ENCODE measurements around the gene SPECC1L. TPM values are rescaled to one million over a fixed set of nuclear protein-coding genes. Genes with fewer than 3 reads are reported as not detected.

SPECC1L gene
- total and polyA plus RNA-seq, 10 of the 15 experiments (the other 5 are each of a cell fraction or from before 2014, with no cell fraction given): 1.9 to 40.6 (median 19.1) TPM

DNA sequence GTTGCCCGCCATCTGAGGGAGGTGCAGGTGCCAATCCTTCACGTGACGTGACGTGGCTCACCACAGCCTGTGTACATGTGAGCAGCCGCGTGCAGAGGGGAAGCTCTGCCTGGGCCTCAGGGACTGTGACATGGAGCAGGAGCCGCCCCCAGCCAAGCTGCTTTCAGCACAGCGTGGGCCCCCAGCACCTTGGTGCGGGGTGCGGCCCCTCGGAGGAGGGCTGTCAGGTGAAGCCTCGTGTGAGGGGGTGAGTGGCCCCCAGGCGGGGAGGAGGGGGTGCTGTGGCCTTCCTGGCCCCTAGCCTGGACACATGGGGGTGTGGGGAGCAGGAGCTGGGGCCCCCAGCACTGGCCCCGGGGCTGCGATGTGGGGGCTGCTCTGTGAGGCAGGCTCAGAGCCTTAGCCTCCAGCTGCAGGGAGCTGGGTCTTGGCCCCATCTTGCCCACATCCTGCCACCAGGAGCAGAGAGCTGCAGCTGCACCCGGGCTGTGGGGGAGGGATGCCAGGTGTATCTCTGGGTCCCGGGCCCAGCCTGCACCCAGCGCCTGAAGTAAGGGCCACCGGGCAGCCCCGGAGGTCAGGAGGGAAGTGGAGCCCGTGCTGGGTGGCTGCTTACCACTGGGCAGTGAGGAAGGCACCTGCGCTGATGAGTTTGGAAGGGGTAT lies 157.0 kb downstream of the SPECC1L start, which contains the start of gene ADORA2A (continued):
- TF ChIP-seq PAX5 (IDR thresholded peaks at IDR 0.05; ENCODE audit: borderline replicate concordance, low read depth, low read length) (peak; percentile 49; the same call in 1 of the 2 replicates), ZNF274 (IDR thresholded peaks at IDR 0.05; ENCODE audit: insufficient read depth, insufficient read length) (no peak), ASH2L (IDR thresholded peaks at IDR 0.05; ENCODE audit: borderline replicate concordance, low read depth) (peak; percentile 78; the same call in 1 of the 2 replicates), EP300 (IDR thresholded peaks at IDR 0.05; ENCODE audit: borderline replicate concordance in 1 of 2, control insufficient read depth in 1 of 2, low read depth in 2 of 2, low read length in 2 of 2) (peak in 1 of 2 experiments; percentile 38; a peak in 1 of 4 replicates), MTA3 (IDR thresholded peaks at IDR 0.05; ENCODE audit: borderline replicate concordance, low read length) (no peak), GATAD2B (conservative IDR thresholded peaks at IDR 0.05; ENCODE audit: low read depth) (peak; percentile 37), IKZF2 (IDR thresholded peaks at IDR 0.05) (peak in 1 of 2 experiments; percentile 44; a peak in 3 of 4 replicates), NR2C2 (IDR thresholded peaks at IDR 0.05; ENCODE audit: borderline replicate concordance, control insufficient read depth, insufficient read length, low read depth) (no peak), RAD21 (IDR thresholded peaks at IDR 0.05; ENCODE audit: insufficient read depth, low read depth, low read length) (no peak), JUNB (IDR thresholded peaks at IDR 0.05) (no peak), ZSCAN29 (IDR thresholded peaks at IDR 0.05) (no peak), NFXL1 (IDR thresholded peaks at IDR 0.05; ENCODE audit: borderline replicate concordance) (no peak), ESRRA (IDR thresholded peaks at IDR 0.05; ENCODE audit: low read length) (no peak), CHD1 (IDR thresholded peaks at IDR 0.05; ENCODE audit: low read depth, low read length) (0 out of 2 replicates have a peak, but pooled peaks have one; percentile 37), RB1 (IDR thresholded peaks at IDR 0.05; ENCODE audit: borderline replicate concordance) (no peak), SUZ12 (IDR thresholded peaks at IDR 0.05; ENCODE audit: unreplicated experiment) (no peak), NFYB (IDR thresholded peaks at IDR 0.05; ENCODE audit: insufficient read depth, low read depth, low read length) (no peak), MTA2 (IDR thresholded peaks at IDR 0.05; ENCODE audit: low read depth) (peak; percentile 43; the same call in 1 of the 2 replicates), CBFB (IDR thresholded peaks at IDR 0.05; ENCODE audit: low read depth) (no peak), CHD2 (IDR thresholded peaks at IDR 0.05; ENCODE audit: borderline replicate concordance, low read depth, low read length) (peak; percentile 75)
- TF ChIP-seq, protein P1, sequence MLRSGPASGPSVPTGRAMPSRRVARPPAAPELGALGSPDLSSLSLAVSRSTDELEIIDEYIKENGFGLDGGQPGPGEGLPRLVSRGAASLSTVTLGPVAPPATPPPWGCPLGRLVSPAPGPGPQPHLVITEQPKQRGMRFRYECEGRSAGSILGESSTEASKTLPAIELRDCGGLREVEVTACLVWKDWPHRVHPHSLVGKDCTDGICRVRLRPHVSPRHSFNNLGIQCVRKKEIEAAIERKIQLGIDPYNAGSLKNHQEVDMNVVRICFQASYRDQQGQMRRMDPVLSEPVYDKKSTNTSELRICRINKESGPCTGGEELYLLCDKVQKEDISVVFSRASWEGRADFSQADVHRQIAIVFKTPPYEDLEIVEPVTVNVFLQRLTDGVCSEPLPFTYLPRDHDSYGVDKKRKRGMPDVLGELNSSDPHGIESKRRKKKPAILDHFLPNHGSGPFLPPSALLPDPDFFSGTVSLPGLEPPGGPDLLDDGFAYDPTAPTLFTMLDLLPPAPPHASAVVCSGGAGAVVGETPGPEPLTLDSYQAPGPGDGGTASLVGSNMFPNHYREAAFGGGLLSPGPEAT (IDR thresholded peaks at IDR 0.05; ENCODE audit: low read depth): peak; percentile 60; the same call in 1 of the 2 replicates
- TF ChIP-seq, protein P2, sequence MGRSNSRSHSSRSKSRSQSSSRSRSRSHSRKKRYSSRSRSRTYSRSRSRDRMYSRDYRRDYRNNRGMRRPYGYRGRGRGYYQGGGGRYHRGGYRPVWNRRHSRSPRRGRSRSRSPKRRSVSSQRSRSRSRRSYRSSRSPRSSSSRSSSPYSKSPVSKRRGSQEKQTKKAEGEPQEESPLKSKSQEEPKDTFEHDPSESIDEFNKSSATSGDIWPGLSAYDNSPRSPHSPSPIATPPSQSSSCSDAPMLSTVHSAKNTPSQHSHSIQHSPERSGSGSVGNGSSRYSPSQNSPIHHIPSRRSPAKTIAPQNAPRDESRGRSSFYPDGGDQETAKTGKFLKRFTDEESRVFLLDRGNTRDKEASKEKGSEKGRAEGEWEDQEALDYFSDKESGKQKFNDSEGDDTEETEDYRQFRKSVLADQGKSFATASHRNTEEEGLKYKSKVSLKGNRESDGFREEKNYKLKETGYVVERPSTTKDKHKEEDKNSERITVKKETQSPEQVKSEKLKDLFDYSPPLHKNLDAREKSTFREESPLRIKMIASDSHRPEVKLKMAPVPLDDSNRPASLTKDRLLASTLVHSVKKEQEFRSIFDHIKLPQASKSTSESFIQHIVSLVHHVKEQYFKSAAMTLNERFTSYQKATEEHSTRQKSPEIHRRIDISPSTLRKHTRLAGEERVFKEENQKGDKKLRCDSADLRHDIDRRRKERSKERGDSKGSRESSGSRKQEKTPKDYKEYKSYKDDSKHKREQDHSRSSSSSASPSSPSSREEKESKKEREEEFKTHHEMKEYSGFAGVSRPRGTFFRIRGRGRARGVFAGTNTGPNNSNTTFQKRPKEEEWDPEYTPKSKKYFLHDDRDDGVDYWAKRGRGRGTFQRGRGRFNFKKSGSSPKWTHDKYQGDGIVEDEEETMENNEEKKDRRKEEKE (IDR thresholded peaks at IDR 0.05): no peak
- TF ChIP-seq, protein P3, sequence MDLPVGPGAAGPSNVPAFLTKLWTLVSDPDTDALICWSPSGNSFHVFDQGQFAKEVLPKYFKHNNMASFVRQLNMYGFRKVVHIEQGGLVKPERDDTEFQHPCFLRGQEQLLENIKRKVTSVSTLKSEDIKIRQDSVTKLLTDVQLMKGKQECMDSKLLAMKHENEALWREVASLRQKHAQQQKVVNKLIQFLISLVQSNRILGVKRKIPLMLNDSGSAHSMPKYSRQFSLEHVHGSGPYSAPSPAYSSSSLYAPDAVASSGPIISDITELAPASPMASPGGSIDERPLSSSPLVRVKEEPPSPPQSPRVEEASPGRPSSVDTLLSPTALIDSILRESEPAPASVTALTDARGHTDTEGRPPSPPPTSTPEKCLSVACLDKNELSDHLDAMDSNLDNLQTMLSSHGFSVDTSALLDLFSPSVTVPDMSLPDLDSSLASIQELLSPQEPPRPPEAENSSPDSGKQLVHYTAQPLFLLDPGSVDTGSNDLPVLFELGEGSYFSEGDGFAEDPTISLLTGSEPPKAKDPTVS (IDR thresholded peaks at IDR 0.05; ENCODE audit: low read depth, low read length): no peak
